ENCODE results near the gene CST6. TPM values are rescaled to one million over a fixed set of nuclear protein-coding genes. Genes with fewer than 3 reads are reported as not detected.

The CST6 gene
- total and polyA plus RNA-seq, 2 of the 13 experiments (the other 11 are each of a cell fraction or from before 2014, with no cell fraction given) = not detected

- 0 out of 2 replicates have a peak, but pooled peaks have one; percentile 4 for TF ChIP-seq ZNF292 (CRISPR knock-in tag; IDR thresholded peaks at IDR 0.05; ENCODE audit: borderline replicate concordance, low read depth)
- TF ChIP-seq HOXA3 (CRISPR knock-in tag; IDR thresholded peaks at IDR 0.05) = 0 out of 2 replicates have a peak, but pooled peaks have one; percentile 9
- peak; percentile 32; the same call in 1 of the 3 replicates for TF ChIP-seq MXI1 (IDR thresholded peaks at IDR 0.05; ENCODE audit: borderline replicate concordance, low read depth, low read length)
- TF ChIP-seq NCOA2 (CRISPR knock-in tag; IDR thresholded peaks at IDR 0.05) = peak; percentile 26; the same call in 1 of the 2 replicates
- no peak for TF ChIP-seq ZNF407 (CRISPR knock-in tag; IDR thresholded peaks at IDR 0.05; ENCODE audit: not compliant biosample characterization)
- no peak for TF ChIP-seq DNMT3B (CRISPR knock-in tag; conservative IDR thresholded peaks at IDR 0.05)
- peak in 1 of 2 experiments; percentile 76; a peak in 3 of 4 replicates for TF ChIP-seq POLR2A (IDR thresholded peaks at IDR 0.05; ENCODE audit: insufficient read depth in 1 of 2, low read depth in 2 of 2, low read length in 2 of 2)
- TF ChIP-seq IKZF1 (IDR thresholded peaks at IDR 0.05) = no peak
- TF ChIP-seq GABPB1 (CRISPR knock-in tag; IDR thresholded peaks at IDR 0.05) = no peak
- peak; percentile 14; the same call in 1 of the 2 replicates for TF ChIP-seq SIN3A (IDR thresholded peaks at IDR 0.05; ENCODE audit: borderline replicate concordance, low read depth, low read length)
- TF ChIP-seq NRL (CRISPR knock-in tag; IDR thresholded peaks at IDR 0.05; ENCODE audit: borderline replicate concordance) = no peak; the same call in 1 of the 2 replicates
- TF ChIP-seq ZKSCAN1 (IDR thresholded peaks at IDR 0.05; ENCODE audit: low read length) = no peak
- TF ChIP-seq MYPOP (CRISPR knock-in tag; IDR thresholded peaks at IDR 0.05) = peak; percentile 70
- TF ChIP-seq MED8 (CRISPR knock-in tag; IDR thresholded peaks at IDR 0.05; ENCODE audit: insufficient replicate concordance) = no peak
- peak; percentile 18 for TF ChIP-seq ASH2L (IDR thresholded peaks at IDR 0.05; ENCODE audit: insufficient read length, low read depth, low read length)
- peak; percentile 34 for TF ChIP-seq AGO1 (IDR thresholded peaks at IDR 0.05; ENCODE audit: low read depth, low read length, poor library complexity, severe bottlenecking)
- TF ChIP-seq HINFP (CRISPR knock-in tag; IDR thresholded peaks at IDR 0.05; ENCODE audit: low read depth) = no peak
These were observed 9.1 kb upstream of the CST6 start (continued) for GRCh38 chr11:66002648-66003225.

All from HepG2 (cell line).